Skeletal muscle satellite cell (primary cell): ENCODE measurements around the gene PFKP. TPM values are rescaled to one million over a fixed set of nuclear protein-coding genes. Genes with fewer than 3 reads are reported as not detected.

Experiments
- H3K27me3 ChIP-seq: 2 replicates; pipeline ENCODE4 v1.7.0; 2013; ENCODE audit warnings: low read length; ENCODE audit not compliant: control insufficient read depth, insufficient read depth
- H3K36me3 ChIP-seq: 2 replicates; pipeline ENCODE4 v1.7.0; 2013; ENCODE audit warnings: mild to moderate bottlenecking, control low read depth, low read length; ENCODE audit not compliant: insufficient read depth
- H3K4me1 ChIP-seq: 2 replicates; pipeline ENCODE4 v1.7.0; 2013; ENCODE audit warnings: low read length; ENCODE audit not compliant: control insufficient read depth, insufficient read depth
- H3K4me2 ChIP-seq: 2 replicates; pipeline ENCODE4 v1.7.0; 2013; ENCODE audit warnings: mild to moderate bottlenecking, low read length
- H3K4me3 ChIP-seq: 2 replicates; pipeline ENCODE4 v1.7.0; 2013; ENCODE audit warnings: low read length
- H3K9ac ChIP-seq: 2 replicates; pipeline ENCODE4 v1.7.0; 2013; ENCODE audit warnings: mild to moderate bottlenecking, low read depth, low read length, moderate library complexity
- H3K9me3 ChIP-seq: replicated peaks from 2 replicates; pipeline ENCODE4 v1.7.0; 2013; ENCODE audit warnings: mild to moderate bottlenecking, control low read depth, low read length
- total RNA-seq: library from RNA; depleted of rRNA; stranded (reverse); fragments of >200 nt; gene quantifications from 2 replicates; pipeline ENCODE4 v1.2.3, GENCODE V29; 2012; rRNA removed

The PFKP gene
- total RNA-seq, result 265 and 306 TPM in 2 replicates

DNA sequence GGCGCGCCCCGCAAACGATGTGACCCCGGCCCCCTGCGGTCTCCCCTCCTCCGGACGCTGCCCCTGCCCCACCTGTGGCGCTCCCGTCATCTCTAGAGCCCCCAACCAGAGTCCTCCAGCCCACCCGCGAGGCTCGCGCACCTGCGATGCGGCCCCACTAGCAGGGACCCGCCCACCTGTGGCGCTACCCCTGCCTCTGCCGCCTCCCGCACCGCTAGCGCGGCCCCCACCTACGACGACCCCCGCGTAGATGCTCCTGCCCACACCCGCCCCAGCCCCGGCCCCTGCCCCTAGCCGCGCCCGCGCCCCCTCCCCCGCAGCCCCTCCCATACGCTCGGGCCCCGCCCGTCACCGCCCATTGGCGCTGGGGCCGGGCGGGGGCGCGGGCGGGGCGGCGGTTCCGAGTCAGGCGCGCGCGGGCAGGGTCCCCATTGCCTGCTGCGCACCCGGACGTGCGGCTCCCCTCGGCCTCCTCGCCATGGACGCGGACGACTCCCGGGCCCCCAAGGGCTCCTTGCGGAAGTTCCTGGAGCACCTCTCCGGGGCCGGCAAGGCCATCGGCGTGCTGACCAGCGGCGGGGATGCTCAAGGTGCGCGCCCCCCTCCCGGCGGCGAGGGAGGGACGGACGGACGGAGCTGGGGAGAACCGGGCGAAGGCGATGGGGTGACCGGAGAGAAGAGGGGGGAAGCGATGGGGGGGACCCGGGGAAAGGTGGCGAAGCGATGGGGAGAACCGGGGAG is at the start of gene PFKP:
TSS of gene PFKP (plus strand) at position 431 of the 741 bp plus-strand sequence. CDS start at position 479, 48 bp downstream.
- Histone ChIP-seq H3K4me1 (peaks cover 27% of the 10 kb centered on the region), H3K27me3 (peaks cover 7% of the 10 kb centered on the region), H3K36me3 (peaks cover 31% of the 10 kb centered on the region), H3K4me2 (peak within 1 kb of the TSS; percentile 86), H3K4me3 (peak within 1 kb of the TSS; percentile 99), H3K9me3 (no peaks in the 10 kb centered on the region), H3K9ac (peak within 1 kb of the TSS; percentile 94)

DNA sequence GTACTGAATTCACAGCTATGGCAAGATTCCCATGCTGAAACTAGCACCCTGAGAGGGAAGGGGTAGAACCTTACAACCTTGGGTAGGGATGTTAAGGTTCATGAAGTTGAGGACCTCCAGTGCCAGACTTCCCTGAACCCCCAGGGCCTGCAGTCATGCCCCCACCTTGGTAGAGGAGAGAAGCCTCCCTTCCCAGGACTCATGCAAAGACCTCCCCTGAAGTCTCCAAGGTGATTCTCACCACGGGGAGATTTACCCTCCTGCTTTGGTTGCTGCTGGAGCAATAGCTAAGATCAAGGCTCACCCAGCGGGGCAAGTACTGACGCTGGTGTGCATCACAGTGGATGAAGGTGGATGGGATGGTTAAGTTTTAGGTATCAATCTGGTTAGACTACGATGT is 49.1 kb upstream of the PFKP start:
- H3K9me3 ChIP-seq, result no peaks in the 10 kb centered on the region
- no peak overlapping the region for H3K4me3 ChIP-seq
- no peak overlapping the region for H3K9ac ChIP-seq
- H3K4me1 ChIP-seq, result no peaks in the 10 kb centered on the region
- H3K4me2 ChIP-seq, result no peak overlapping the region
- no peaks in the 10 kb centered on the region for H3K36me3 ChIP-seq
- peaks cover 44% of the 10 kb centered on the region for H3K27me3 ChIP-seq

DNA sequence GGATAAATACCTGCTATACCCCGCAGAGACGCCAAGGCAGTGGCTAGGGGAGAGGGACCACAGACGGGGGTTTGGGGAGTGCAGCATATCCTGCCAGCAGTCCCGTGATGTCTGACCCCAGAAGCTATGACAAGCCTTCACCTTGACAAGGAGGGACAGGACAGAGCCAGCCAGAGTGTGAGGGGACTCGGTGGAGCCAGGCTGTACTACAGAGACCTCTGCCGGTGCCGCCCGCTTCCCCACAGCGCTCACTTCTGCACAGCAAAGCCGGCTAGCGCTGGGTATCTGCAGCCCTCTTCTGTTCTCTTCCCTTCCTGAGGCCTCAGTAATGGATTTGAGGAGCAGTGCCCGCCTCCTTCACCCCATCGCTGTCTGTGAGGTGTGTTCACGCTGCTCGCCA is 47.0 kb upstream of the PFKP start:
- peaks cover 34% of the 10 kb centered on the region for H3K27me3 ChIP-seq
- H3K36me3 ChIP-seq, result no peaks in the 10 kb centered on the region
- H3K9ac ChIP-seq, result no peak overlapping the region
- no peak overlapping the region for H3K4me2 ChIP-seq
- no peak overlapping the region for H3K4me3 ChIP-seq
- H3K4me1 ChIP-seq, result no peaks in the 10 kb centered on the region
- H3K9me3 ChIP-seq, result no peaks in the 10 kb centered on the region

DNA sequence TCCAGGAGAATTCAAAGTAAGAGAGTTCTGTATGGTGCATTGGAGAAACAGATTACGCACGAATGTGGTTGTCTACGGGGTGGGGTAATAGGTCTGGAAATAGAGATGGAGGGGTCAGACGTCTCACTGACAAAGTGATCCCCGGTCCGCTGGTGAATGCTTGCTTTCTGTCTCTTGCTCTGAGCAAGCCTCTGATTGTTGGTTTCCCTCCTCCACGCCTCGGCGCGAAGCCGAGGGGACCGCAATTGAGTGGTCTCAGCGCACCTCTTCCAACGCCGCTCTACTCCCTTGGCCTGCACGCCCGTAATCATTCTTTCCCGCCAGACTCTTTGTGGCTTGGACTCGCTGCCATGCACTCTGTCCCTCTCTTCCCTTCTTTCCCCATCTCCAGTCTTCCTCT is 46.5 kb upstream of the PFKP start:
- H3K4me2 ChIP-seq, result no peak overlapping the region
- no peaks in the 10 kb centered on the region for H3K4me1 ChIP-seq
- no peak overlapping the region for H3K9ac ChIP-seq
- peaks cover 36% of the 10 kb centered on the region for H3K27me3 ChIP-seq
- H3K4me3 ChIP-seq, result no peak overlapping the region
- H3K9me3 ChIP-seq, result no peaks in the 10 kb centered on the region
- H3K36me3 ChIP-seq, result no peaks in the 10 kb centered on the region

DNA sequence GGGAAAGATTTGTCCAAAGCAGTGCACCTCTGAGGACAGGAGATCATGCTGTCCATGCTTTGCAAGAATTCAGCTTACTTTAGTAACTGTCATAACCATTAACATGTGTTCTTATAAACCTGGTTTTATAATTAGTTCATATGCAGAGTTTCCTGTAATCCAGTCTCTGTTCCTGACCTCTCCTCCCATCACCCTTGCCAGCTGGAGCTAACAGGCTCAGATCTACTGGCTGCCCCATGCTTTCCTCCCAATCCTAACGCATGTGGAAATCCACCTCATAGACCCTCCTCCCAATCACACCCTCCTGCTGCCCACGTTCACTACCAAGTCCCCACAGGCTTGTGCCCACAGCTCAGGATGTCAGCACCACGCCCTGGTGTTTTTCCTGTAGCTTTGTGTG is 45.3 kb upstream of the PFKP start:
- Histone ChIP-seq H3K4me2 (no peak overlapping the region), H3K9me3 (no peaks in the 10 kb centered on the region), H3K36me3 (no peaks in the 10 kb centered on the region), H3K4me3 (no peak overlapping the region), H3K27me3 (peaks cover 36% of the 10 kb centered on the region), H3K4me1 (no peaks in the 10 kb centered on the region), H3K9ac (no peak overlapping the region)

DNA sequence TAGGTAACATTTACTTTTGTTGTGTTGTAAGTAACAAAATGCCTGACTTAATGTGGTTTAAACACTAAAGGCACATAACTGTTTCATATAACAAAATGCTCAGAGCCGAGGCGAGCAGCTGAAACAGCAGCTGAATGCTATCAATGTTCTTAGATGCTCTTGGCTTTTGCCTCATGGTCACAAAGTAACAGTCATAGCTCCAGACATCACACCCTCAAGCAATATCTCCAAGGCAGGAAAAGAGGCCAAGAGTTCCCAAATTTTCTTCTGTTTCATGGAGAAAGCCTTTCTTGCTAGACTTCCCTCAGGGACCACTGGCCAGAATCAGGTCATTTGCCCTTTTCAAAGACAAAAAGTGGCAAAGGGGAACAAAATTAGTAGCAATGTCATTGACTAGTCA is 43.5 kb upstream of the PFKP start:
- H3K9me3 ChIP-seq, result no peaks in the 10 kb centered on the region
- peaks cover 35% of the 10 kb centered on the region for H3K27me3 ChIP-seq
- no peaks in the 10 kb centered on the region for H3K36me3 ChIP-seq
- no peak overlapping the region for H3K4me2 ChIP-seq
- H3K4me1 ChIP-seq, result no peaks in the 10 kb centered on the region
- H3K9ac ChIP-seq, result no peak overlapping the region
- H3K4me3 ChIP-seq, result no peak overlapping the region

DNA sequence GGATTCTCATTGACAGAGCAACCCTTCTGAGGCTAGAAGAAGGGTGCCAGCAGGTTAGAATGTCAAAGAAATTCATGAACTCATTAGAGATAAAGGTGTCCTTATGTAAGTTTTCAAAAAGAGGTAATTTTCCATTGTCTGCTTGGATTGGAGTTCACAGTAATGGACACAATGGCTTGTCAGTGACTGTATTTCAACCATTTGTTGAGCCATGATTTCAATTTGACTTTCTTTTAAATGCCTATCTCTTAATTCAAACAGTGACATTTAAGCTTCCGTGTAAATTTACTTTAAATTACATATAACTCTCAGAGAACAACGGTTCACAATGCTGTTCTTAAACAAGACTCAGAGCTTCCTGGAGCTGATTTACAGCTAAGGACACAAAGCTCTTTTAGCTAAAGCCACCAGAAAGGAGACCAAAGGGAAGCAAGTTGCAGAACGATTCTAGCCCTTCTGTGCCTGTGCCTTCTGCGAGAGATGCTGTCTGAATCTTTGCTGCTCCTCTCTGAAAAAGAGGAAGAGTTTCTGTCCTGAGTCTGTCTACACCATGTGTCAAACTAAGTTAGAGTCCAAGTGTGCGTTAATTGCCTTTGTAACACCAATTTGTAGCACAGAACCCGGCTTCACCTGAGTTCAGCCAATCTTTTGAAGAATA is 42.2 kb upstream of the PFKP start:
- Histone ChIP-seq H3K9ac (no peak overlapping the region), H3K36me3 (no peaks in the 10 kb centered on the region), H3K4me2 (no peak overlapping the region), H3K27me3 (peaks cover 43% of the 10 kb centered on the region), H3K4me3 (no peak overlapping the region), H3K9me3 (no peaks in the 10 kb centered on the region), H3K4me1 (no peaks in the 10 kb centered on the region)

DNA sequence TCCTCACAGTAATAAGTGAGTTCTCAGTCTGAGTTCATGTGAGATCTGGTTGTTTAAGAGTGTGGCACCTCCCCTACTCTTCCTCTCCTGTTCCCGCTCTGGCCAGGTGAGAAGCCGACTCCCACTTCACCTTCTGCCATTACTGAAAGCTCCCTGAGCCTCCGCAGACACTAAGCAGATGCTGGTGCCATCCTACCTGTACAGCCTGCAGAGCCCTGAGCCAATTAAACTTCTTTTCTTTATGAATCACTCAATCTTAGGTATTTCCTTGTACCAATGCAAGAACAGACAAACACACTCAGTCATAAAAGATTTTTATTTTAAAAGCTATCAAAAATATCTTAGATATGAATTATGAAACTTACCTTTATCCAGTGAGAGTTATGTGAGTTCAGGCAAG is 39.5 kb upstream of the PFKP start:
- H3K4me2 ChIP-seq, result no peak overlapping the region
- H3K4me1 ChIP-seq, result no peaks in the 10 kb centered on the region
- H3K4me3 ChIP-seq, result no peak overlapping the region
- H3K9me3 ChIP-seq, result no peaks in the 10 kb centered on the region
- H3K36me3 ChIP-seq, result no peaks in the 10 kb centered on the region
- no peak overlapping the region for H3K9ac ChIP-seq
- peaks cover 40% of the 10 kb centered on the region for H3K27me3 ChIP-seq

DNA sequence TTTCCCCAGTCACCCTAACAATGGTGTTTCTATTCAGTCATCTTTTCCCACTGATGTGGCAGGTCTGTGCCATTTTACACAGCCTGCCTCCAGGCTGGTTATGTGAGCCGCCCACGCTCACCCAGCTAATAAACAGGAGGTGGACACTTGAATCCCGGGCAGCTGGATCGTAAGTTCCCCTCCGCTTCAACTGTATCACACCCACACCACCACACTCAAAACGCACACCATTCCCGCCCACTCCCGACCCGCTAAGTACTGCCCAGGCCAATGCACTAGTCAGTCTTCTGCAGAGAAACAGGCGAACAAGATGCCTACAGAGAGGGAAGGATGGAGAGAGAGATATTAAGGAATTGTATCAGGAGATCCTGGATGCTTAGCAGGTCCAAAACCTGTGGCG is 38.9 kb upstream of the PFKP start:
- H3K27me3 ChIP-seq, result peaks cover 43% of the 10 kb centered on the region
- no peak overlapping the region for H3K9ac ChIP-seq
- no peaks in the 10 kb centered on the region for H3K4me1 ChIP-seq
- H3K4me3 ChIP-seq, result no peak overlapping the region
- no peaks in the 10 kb centered on the region for H3K9me3 ChIP-seq
- no peaks in the 10 kb centered on the region for H3K36me3 ChIP-seq
- no peak overlapping the region for H3K4me2 ChIP-seq

DNA sequence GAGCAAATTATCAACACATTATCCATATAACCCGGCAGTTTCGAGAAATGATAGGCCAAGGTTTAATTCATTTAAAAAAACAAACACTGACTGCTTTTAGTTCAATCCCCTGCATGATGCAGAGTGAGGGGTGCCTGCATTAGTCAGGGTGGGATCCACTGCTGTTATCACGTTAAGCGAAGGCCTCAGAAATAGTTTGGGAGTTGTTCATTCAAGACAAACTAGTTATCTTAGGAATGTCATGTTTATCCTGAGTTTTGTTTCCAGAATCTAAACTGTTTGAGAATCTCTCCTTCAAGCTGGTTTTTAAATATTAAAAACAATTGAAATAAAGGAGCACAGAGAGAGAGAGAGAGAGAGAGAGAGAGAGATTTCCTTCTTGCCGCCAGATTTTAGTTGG is 36.6 kb upstream of the PFKP start:
- H3K36me3 ChIP-seq, result no peaks in the 10 kb centered on the region
- H3K4me3 ChIP-seq, result no peak overlapping the region
- no peaks in the 10 kb centered on the region for H3K4me1 ChIP-seq
- no peak overlapping the region for H3K9ac ChIP-seq
- no peak overlapping the region for H3K4me2 ChIP-seq
- H3K27me3 ChIP-seq, result peaks cover 33% of the 10 kb centered on the region
- H3K9me3 ChIP-seq, result no peaks in the 10 kb centered on the region

DNA sequence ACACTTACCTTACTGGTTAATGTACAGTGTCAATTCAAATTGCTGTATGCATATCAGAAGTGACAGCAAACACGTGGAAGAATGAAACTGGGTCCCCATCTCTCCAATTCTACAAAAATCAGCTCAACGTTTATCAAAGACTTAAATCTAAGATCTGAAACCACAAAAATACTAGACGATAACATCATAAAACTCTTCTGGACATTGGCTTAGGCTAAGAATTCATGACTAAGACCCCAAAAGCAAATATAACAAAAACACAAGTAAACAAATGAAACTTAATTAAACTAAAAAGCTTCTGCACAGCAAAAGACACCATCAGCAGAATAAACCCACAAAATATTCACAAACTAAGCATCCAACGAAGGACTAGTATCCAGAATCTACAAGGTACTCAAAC is 35.9 kb upstream of the PFKP start:
- H3K9me3 ChIP-seq, result no peaks in the 10 kb centered on the region
- H3K4me2 ChIP-seq, result no peak overlapping the region
- H3K9ac ChIP-seq, result no peak overlapping the region
- H3K4me3 ChIP-seq, result no peak overlapping the region
- H3K36me3 ChIP-seq, result no peaks in the 10 kb centered on the region
- H3K4me1 ChIP-seq, result no peaks in the 10 kb centered on the region
- peaks cover 41% of the 10 kb centered on the region for H3K27me3 ChIP-seq

DNA sequence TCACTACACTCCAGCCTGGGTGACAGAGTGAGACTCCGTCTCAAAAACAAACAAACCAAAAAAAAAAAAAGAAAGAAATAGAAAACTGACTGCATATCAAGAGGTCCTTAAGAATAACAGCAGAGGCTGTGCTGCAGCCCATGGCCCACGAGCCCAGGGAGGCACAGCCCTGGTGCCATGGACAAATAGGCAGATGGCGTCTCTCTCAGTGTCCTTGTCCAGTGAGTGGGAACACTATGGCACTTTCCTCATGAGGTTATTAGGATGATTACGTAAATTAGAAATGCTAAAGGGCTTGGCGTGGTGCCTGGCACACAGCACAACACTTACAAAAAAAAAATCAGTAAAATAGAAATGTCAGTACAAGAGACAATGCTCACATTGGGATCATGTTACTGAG is 33.4 kb upstream of the PFKP start:
- H3K4me1 ChIP-seq, result no peaks in the 10 kb centered on the region
- H3K4me3 ChIP-seq, result no peak overlapping the region
- H3K4me2 ChIP-seq, result no peak overlapping the region
- no peak overlapping the region for H3K9ac ChIP-seq
- H3K36me3 ChIP-seq, result no peaks in the 10 kb centered on the region
- no peaks in the 10 kb centered on the region for H3K9me3 ChIP-seq
- peaks cover 55% of the 10 kb centered on the region for H3K27me3 ChIP-seq
